Measurements from ENCODE around the gene NTHL1. TPM values are rescaled to one million over a fixed set of nuclear protein-coding genes. Genes with fewer than 3 reads are reported as not detected.

NTHL1 gene
- total RNA-seq, 1 experiment from 2014 or later, result 29.0 TPM

DNA sequence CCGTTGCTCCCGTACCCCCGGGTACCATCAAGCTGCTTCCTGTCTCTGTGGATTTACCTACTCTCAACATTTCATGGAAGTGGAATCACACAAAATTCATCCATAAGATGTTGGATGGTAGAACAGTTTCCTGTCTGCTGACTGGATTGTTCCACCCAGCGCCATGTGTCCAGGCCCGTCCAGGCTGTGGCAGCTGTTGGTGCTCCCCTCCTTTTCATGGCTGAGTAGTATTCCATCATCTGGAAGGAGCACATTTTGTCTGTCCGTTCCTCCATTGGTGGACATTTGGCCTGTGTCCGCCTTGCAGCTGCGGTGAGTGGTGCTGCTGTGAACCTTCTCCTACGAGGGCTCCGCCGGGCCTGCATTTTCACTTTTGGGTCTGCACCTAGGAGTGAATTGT, 18.5 kb upstream of the NTHL1 start:
- no peak for DNase-seq (ENCODE audit: low read depth)

DNA sequence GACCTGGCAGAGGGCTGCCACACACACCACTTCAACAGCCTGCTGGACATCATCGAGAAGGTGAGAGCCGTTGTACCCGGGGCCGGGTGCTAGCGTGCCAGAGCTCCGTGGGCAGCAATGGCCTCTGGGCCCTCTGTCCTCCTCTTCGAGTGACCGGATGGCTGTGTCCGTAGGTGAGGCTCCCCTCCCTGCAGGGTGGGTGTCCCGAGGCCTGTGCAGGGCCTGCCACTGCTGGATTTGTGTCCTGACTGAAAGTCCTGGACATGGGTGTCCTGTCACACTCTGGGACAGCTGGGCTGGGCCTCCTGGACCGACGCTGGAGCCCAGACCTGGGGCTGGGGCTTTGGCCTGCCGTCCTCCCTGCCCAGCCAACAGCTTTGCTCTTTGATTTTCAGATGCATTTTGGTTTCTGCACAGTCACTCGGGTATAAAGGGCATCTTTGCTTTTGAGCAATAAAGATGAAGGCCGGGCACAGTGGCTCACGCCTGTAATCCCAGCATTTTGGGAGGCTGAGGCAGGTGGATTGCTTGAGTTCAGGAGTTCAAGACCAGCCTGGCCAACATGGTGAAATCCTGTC, 16.8 kb upstream of the NTHL1 start:
- DNase-seq (ENCODE audit: low read depth), result no peak

DNA sequence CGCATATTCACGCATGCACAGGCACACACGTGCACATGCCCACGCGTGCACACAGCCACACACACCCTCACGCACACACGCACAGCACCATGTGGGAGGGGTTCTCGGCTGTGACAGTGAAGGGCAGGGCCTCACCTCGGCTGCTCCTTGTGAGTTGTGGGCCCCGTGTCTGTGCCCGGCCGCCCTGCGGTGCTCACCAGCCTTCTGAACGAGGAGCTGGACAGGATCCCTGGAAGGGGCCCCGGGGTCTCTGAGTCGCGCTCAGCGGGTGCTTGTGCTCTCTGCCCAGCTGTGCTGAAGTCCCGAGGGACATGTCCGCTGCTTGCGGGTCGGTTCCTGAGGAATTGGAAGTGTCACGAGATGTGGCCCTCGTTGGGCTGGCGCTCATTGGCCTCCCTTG, 16.2 kb upstream of the NTHL1 start:
- DNase-seq (ENCODE audit: low read depth), result no peak

DNA sequence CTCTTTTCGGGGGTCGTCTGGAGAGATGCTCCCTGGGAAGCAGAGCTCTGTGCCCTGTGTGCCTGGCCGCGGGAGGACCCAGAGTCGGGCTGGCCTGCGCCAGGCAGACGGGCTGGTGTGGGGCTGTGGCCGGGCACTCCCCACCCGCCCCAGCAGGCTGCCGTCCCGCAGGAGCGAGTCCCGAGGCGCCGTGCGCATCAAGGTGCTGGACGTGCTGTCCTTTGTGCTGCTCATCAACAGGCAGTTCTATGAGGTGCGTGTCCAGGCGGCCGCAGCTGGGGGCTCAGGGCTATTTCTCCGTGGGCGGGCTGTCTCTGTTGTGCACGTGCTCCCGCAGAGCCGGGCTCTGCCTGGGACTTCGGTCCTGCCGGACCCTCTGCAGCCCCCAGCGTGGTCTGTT, 15.2 kb upstream of the NTHL1 start:
- DNase-seq (ENCODE audit: low read depth), result no peak

DNA sequence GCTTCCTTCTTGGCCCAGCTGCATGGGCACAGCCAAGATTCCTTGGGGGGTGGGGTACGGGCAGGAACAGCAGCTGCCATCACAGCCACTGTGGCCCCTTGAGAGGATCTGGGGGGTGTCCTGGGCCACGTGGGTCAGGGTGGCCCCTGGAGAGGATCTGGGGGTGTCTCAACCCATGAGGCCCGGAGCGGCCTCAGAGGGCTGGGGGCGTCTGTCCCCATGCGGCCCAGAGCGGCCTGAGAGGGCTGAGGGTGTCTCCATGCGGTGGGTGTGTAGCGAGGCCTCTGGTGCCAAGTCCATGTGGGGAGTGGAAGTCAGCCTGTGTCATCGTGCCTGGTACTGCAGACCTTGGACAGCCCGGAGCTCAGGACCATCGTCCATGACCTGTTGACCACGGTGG, 13.9 kb upstream of the NTHL1 start:
- DNase-seq (ENCODE audit: low read depth), result no peak

DNA sequence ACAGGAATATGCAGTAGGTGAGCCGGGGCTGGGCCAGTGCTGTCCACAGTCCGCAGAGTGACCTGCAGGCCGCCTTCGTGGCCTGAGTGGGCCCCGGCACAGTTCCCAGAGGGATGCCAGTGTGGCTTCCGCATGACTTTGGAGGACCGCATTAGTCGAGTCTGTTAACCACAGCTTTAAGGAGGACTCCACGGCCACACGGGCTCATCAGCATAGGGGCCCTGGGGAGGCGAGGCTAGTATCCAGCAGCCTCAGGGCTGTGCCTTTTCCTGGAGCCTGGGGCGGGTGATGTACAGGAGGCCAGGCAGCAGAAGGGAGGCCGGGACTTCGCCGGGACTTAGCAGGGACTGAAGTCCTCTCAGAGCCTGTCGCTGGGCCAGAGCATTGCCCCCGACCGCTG, 13.4 kb upstream of the NTHL1 start:
- no peak for DNase-seq (ENCODE audit: low read depth)

DNA sequence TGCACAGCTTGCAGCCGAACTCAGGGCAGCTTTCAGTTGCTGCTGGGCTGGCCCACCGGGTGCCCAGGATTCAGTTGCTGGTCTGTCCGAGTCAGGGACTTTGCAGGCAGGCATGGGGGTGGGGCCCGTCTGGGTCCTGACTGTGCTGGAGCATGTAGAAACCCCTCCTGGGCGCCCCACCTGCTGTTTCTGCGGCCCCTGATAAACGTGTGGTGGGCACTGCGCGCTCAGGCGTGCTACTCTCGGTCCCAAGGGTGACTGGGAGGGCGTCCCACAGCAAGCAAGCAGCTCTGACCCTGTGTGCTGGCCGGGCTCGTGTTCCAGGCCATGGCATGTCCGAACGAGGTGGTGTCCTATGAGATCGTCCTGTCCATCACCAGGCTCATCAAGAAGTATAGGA, 12.7 kb upstream of the NTHL1 start:
- no peak for DNase-seq (ENCODE audit: low read depth)

DNA sequence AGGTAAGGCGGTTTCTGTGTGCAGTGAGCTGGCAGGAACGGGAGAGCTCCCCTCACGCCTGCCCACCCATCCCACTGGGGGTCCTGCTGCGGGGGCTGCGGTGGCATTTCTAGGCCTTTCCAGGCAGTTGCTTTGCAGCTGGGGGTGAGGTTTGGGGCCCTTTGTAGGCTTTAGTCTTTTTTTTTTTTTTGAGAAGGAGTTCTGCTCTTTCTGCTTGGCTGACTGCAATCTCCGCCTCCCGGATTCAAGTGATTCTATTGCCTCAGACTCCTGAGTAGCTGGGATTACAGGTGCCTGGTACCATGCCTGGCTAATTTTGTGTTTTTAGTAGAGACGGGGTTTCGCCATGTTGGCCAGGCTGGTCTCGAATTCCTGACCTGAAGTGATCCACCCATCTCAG, 11.2 kb upstream of the NTHL1 start:
- DNase-seq (ENCODE audit: low read depth), result no peak

DNA sequence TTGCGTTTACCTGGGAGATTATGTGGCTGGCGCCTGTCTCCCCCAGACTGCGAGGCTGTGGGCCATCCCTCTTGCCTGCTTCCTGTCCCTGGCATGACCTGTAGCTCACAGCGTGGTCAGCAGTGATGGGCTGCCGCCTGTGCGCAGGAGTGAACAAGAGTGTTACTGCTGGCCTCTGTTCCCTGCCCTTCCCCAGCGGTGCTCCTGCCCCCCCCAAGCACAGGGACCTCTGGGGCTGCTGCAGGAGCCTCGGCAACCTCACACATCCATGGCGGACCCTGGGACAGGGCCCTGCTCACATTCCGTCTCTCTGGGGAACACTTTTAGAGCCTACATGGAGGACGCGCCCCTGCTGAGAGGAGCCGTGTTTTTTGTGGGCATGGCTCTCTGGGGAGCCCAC, 10.8 kb upstream of the NTHL1 start:
- no peak for DNase-seq (ENCODE audit: low read depth)

DNA sequence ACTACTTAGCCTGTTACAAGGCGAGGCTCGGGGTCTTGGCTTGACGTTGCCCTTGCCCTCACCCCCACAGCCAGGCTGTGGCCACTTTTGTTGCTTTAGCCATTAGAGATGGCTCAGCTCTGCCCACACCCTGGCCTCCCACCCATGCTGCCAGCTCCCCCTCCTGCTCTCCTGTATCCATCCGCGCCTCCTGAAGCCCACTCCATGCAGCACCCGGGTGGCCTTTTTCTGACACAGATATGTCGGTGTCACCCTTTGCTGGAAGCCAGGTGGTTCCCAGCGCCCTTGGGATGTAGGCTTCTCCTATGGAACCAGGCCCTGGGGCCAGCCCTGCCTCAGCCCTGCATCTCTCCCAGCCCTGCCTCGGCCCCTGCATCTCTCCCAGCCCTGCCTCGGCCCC, 9.8 kb upstream of the NTHL1 start:
- DNase-seq (ENCODE audit: low read depth), result no peak

DNA sequence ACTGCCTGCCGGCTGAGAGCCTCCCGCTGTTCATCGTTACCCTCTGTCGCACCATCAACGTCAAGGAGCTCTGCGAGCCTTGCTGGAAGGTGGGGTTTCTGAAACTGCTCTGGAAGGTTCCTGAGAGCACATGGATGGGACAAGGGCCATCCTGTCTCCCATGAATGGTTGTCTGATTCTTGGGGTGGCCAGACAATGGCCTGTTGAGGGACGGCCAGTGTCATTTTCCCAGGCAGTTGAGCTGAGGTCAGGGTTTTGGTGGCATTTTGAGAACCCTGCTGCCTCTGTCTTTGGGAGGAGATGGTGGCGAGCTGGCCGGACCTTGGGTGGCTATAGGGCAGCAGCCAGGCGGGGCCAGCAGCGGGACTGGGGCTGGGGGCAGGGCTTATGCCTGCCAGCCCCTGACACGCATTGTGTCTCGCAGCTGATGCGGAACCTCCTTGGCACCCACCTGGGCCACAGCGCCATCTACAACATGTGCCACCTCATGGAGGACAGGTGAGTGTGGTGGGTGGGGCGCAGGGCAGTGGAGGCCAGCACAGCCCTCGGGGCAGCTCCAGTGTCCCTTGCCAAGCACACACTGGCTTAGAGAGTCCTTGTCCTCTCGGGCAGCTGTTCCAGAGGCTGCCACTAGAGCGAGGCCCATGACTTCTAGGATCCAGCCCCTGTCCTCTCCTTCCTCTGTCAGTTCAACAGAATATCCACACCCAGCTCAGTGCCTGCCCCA, 9.2 kb upstream of the NTHL1 start:
- no peak for DNase-seq (ENCODE audit: low read depth)

DNA sequence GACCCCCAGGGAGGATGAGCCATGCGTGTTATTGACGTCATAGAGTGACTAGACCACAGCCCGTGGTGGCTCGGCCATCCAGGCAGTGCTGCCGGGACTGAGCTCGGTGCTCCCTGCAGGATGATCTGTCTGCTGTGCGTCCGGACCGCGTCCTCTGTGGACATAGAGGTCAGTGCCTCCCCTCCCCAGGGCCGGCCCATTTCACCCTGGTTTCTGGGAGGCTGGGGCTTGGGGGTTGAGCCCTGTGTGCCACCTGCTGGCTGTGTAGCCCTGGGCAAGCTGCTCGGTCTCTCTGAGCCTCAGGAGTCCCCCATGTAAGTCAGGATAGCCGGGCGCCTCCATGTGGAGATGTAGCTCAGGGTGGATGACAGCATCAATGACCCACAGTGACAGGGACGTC, 8.4 kb upstream of the NTHL1 start:
- DNase-seq (ENCODE audit: low read depth), result no peak

DNA sequence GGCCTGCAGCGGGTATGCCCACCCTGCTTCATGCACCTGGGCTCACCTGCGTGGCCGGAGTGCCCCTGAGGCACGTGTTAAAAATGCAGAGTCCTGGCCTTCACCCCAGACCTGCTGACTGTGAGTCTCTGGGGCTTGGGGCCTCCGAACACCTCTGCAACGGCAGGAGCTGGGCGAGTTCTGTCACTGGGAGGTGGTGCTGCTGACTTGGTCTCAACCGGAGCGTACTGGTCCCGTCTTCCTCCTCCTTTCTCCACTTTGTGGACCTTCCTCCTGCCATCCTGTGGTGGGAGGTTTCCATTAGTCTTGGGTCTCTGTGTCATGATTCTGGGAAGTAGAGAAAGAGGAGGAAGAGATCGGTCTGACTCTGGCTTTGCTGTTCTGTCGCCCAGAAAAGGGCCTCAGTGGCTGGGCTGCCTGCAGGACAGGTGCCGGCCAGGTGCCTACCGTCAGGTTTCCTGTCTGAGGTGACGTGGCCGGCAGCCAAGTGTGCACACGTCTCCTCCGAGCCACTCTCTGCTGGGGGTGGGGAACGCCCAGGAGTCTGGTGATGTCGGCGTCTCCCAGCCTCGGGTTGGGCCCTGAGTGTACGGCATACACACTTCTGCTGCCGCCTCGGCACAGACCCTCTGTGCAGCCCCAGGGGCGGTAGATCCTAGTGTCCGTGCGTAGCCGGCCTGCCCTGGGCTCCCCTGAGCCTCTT, 7.1 kb upstream of the NTHL1 start:
- no peak for DNase-seq (ENCODE audit: low read depth)

DNA sequence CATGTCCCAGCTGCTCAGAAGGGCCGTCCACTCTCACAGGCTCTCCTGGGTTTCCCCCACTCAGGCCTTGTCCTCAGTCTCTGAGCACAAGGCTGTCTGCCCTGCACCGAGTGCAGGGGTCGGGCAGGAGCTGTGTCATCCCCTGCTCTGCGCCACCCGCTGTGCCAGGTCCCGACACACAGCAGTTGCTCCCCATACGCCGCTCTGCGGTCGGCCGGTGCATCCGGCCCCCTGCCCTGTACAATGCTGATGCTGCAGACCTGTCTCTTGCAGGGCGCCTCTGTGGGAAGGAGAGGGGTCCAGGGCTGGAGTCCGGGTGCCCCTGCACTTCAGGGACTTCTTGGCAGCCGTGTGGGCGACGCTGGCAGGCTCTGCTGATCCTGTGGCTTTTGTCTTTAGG, 6.3 kb upstream of the NTHL1 start:
- no peak for DNase-seq (ENCODE audit: low read depth)

DNA sequence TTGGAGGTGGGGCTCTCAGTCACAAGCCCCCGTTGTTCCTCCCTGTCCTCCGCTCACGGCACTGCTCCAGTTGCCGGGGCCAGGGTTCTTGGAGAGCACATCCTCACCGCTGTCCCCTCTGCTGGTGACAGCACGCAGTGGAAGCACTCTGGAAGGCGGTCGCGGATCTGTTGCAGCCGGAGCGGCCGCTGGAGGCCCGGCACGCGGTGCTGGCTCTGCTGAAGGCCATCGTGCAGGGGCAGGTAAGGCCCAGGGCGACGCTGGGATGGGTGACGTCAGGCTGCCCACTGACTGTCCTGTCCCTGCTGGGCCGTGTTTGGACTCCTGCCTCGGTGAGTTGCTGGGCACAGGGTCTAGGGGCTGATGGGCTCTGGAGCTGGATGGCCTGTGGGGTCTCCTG, 5.6 kb upstream of the NTHL1 start:
- DNase-seq (ENCODE audit: low read depth), result no peak

DNA sequence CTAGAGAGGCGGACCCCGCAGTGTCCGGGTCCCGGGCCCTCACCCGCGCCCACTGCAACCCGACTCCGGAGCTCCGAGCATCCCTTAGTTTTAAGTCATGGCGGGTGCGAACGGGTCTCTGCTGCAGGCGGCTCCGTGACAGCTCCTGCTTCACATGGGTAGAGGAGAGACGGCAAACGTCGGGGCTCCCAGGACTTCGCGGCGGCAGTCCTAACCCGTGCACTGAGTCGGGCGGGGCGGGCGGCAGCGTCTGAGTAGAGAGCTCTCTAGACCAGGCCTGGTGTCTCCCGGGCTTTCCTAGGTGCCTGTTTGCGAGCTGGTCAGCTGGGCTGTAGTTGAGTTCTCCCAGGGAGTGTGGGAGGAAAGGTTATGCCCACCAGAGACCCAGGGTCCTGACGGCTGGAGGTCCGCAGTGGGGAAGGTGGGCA, 496 bp upstream of the NTHL1 start:
- DNase-seq (ENCODE audit: low read depth), result no peak

DNA sequence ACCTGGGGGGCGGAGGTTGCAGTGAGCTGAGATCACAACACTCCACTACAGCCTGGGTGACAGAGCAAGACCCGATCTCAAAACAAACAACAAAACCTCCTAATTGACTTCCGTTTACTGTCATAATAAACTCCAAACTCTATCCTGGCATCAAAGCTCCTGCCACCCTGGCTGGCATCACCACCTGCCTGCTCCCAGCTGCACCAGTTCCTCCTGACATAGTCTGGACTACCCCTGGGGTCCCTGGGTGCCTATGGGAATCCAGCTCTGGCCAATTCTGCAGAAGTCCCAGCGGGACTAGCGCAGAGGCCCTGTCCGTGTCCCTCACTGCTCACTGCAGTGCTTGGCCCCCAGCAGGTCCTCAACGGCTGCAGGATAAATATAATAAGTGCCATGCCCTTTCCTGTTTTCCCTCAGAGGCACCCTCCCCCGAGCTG, 723 bp downstream of the NTHL1 start:
- DNase-seq (ENCODE audit: low read depth), result no peak

DNA sequence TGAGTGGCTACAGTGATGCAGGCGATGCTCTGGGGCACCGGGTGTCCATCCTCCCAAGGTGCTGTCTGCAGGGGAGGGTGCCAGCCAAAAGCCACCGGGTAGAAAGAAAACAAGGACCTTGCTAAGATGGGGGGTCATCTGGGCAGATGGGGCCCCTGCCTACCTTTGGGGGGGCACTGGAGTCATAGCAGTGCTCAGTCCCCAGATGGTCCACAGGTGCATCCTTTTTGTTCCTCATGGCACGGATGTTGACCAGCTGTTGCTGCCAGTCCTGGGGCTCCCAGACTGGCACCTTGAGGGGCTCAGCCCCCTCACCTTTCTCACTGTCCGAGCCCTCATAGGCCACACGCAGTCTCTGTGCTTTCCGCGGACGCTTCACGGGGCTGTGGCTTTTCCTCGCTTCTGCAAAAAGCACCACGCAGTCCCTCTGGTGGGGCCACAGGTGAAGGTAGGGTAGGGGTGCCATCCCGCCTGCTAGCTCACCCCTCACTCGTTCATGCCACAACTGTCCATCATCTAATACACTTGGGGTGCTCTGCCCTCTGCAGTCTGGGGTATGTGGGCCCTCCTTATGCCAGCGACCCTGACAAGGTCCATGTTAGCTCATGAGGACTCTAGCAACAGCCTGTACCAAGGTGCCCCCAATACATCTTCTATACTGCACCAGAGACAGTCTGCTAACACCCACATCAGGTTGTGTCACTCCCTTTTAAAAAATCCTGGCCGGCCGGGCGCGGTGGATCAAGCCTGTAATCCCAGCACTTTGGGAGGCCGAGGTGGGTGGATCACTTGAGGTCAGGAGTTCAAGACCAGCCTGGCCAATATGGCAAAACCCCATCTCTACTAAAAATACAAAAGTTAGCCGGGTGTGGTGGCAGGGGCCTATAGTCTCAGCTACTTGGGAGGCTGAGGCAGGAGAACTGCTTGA, 1.4 kb downstream of the NTHL1 start:
- DNase-seq (ENCODE audit: low read depth), result no peak

DNA sequence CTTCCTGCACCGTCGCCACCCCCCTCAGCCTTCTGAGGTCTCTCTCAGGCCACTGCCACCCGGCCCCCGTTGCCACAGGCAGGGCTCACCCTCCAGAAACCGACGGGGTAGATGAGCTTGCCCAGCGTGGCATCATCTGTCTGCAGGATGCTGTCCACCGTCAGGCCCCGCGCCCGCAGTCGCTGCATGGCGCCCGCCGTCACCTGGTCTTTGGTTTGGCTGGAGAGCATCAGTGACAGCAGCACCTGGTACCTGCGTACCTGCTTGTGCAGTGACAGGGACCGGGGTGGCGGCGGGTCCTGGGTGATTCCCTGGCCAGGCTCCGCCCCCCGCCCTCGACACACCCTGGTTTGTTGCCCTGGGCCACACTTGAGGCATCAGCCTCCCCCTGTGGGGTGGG, 3.1 kb downstream of the NTHL1 start:
- DNase-seq (ENCODE audit: low read depth), result no peak

DNA sequence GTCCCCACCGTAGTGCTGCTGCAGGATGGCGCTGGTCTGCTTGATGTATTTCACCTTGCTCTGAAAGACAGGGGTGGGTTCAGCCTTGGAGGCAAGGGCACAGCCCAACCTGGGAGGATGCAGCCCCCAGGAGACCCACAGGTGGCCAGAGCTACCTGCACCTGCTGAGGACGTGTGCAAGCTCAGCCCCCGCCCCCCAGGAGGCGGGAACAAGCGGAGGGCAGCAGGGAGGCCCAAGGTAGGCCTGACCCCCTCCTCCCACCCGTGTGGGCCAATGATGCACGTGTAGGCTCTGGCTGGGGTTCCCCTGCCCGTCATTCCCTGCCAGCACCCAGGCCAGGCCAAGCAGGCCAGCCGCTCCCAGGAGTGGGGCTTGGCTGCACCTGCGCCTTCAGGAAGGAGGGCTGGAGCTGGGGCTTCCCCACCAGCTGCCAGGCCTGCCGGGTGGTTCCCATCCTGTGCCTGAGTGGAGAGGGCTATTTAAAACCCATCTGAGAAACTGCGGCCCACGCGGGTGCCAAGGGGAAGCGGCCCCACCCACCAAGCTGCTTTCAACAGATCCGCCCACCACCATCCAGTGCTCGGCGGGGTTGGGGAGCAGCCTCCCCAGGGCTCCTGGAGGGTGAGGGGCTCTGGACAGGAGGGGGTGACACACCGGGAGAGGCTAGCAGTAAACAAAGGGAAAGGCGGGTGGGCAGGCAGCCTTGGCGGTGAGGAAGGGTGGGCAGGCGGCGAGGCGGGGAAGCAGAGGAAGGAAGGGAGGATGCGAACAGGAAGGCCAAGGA, 3.8 kb downstream of the NTHL1 start:
- DNase-seq (ENCODE audit: low read depth), result no peak

DNA sequence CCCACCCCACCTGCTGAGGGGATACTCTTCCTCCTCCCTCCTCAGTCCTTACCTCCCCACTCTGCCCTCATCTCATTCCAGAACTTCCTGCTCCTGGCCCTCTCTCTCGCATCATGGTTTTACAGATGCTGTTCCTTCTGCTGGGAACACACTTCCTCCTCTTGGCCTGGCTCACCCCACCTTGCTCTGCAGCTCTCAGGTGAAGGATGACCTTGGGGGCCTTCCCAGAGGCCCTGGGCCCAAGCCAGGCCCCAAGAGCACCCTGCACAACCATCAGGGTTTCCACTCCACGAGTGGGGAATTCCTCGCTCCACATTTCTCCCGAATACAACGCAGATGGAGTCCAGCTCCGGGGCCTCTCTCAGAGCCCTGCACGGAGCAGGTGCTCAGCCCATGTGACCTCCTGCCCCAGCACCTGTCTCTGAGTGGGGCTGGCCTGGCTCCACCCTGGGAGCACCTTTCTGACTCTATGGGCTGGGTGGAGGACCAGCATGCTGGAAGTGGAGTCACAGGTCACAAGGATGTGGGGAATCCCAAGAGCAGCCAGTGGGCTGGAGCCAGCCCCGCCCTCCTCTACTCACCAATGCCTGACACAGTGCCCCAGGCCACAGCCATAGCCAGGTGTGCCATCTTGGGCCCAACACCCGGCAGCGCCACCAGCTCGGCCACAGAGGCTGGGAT, 4.5 kb downstream of the NTHL1 start:
- no peak for DNase-seq (ENCODE audit: low read depth)
